ENCODE results near the gene ACKR1.

ACKR1 gene

DNA sequence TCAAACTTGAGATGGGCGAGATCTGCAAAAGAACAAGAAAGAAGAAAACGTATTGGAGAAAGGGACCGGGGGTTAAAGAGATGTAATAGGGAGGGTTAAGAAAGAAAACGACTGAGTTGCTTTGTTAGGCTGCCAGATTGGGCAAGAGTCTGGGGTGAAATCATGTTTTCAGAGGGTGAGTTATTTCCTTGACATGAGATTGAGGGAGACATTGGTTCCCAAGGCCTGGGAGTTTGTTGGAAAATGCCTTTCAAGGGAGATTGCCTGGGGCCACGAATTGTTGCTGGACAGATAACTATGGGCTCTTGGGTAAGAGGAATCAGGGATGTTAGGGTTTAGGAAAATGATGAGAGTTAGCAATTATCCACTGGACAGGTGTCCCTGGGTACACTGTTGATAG, 34.0 kb upstream of the ACKR1 start:
- DNase-seq (ENCODE audit: low spot score), result no peak
- TF ChIP-seq, protein P1, sequence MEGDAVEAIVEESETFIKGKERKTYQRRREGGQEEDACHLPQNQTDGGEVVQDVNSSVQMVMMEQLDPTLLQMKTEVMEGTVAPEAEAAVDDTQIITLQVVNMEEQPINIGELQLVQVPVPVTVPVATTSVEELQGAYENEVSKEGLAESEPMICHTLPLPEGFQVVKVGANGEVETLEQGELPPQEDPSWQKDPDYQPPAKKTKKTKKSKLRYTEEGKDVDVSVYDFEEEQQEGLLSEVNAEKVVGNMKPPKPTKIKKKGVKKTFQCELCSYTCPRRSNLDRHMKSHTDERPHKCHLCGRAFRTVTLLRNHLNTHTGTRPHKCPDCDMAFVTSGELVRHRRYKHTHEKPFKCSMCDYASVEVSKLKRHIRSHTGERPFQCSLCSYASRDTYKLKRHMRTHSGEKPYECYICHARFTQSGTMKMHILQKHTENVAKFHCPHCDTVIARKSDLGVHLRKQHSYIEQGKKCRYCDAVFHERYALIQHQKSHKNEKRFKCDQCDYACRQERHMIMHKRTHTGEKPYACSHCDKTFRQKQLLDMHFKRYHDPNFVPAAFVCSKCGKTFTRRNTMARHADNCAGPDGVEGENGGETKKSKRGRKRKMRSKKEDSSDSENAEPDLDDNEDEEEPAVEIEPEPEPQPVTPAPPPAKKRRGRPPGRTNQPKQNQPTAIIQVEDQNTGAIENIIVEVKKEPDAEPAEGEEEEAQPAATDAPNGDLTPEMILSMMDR (IDR thresholded peaks at IDR 0.05; ENCODE audit: extremely low read depth, missing control alignments), result no peak

DNA sequence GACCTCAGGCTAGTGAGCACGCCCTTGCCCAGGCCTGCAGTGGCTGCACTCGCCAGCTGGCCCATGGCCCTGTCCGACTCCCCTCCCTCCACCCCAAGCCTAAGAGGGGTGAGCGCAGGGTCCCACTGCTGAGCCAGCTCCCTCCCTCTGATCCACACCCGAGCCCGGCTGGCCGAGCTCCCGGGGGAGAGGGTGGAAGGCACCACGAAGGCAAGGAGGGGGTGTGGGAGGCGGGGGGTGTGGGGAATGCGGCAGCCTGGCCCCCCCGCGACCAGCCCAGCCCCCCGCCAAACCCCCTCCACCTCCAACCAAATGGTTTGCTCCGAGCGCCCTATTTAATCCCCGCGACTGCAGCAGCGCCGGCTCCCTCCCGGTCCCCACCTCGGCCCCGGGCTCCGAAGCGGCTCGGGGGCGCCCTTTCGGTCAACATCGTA, 33.4 kb upstream of the ACKR1 start, which contains the start of gene CADM3:
Gene CADM3 (plus strand): TSS at position 362 of the 434 bp plus-strand sequence. CDS start 151 bp downstream, outside the sequence.
- TF ChIP-seq, protein P1 (IDR thresholded peaks at IDR 0.05; ENCODE audit: extremely low read depth, missing control alignments), result no peak
- DNase-seq (ENCODE audit: low spot score), result no peak

DNA sequence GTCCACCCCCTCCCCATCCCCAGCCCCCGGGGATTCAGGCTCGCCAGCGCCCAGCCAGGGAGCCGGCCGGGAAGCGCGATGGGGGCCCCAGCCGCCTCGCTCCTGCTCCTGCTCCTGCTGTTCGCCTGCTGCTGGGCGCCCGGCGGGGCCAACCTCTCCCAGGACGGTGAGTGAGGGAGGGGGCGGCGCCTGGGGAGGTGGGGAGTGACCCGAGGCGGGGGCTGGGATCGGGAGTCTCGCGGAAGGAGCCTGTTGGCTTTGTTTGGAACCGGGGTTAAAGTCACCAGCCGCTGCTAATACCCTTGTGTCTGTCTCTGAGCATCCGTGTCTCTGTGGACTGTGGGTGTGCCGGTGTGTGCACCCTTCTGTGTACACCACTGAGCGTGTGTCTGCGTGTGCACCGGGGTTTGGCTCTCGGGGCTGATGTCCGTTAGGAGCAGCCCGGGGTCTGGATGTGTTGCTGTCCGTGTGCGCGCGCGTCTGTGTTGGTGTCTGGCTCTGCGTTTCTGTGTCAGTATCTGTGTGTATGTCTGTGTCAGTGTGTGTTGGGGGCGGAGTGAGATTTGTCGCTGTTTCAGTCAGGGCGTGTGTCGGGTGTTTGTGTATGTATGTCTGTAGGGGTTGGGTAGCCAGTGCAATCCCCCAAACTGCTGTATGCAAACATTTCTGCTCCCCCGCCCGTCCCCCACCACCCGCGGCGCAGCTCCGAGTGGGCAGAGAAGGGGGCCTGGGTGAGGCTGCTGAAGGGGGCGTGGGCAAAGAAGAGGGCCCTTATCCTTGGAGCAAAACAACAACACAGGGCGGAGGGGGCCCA, 32.8 kb upstream of the ACKR1 start:
- TF ChIP-seq, protein P1 (IDR thresholded peaks at IDR 0.05; ENCODE audit: extremely low read depth, missing control alignments), result no peak
- no peak for DNase-seq (ENCODE audit: low spot score)

DNA sequence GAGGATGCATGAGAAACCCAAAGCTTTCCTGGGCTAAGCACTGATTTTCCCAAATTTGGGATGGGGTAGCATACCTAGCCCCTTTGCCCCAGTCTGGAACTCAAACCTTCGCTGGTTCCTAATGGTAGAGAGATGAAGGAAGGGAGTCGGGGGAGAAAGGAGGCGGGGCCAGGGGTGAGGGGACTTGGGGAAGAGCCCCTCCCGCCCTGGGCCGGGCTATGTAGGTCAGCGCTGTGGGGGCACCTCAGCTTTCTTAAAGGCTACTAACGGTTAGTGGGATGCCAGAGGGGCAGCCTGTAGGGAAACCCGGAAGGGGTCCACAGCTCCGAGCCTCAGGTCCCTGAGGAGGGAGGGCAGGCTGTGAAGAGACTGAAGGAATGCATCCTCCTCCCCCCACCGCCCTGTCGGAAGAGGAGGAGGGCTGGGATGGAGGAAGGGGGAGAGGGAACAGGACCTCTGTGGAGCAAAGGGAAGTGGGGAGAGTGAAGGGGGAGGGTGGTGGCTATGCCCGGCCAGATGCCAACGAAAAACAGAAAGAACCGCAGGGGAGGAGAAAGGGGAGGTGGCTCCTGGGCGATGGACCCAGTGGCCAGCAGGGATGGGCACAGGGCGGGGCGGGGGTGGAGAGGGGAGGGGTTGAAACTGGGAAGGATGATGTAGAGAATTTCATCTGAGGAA, 31.9 kb upstream of the ACKR1 start:
- no peak for DNase-seq (ENCODE audit: low spot score)
- TF ChIP-seq, protein P1 (IDR thresholded peaks at IDR 0.05; ENCODE audit: extremely low read depth, missing control alignments), result no peak

DNA sequence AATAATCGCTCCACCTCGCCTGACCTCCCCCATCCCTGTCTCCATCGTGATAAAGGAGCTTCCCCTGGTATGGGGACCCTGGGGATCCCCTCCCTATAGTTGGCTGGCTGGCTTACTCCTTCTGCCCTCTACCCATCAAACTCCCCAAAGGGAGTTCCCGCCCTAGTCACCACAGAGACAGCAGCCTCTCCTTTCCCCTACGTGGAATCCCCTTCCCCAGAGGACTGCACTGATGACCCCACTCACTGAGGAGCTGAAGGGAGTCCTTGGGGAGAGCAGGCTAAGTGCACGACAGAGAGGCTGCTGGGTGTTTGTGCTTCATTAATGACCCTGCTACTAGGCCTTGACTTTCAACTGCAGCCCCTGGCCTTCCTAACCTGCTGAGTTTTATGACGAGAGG, 31.4 kb upstream of the ACKR1 start:
- TF ChIP-seq, protein P1 (IDR thresholded peaks at IDR 0.05; ENCODE audit: extremely low read depth, missing control alignments), result no peak
- no peak for DNase-seq (ENCODE audit: low spot score)

DNA sequence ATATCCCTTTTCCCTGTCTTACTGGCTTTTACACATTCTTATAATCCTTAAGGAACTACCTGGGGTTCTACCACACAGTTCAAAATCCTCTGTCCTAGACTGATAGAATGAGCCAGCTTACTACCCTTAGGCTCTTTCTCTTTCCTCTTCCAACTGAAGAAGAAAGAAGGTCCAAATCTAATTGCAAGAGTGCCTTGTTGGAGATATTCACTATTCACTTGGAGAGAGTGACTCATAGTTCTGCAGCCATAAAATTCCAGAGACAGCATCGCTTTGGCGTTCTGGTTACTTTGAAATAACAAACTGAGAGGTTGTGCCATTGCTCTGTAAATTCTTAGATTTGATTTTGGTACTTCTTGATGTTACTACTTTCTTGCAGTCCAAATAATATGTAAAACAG, 29.1 kb upstream of the ACKR1 start:
- no peak for DNase-seq (ENCODE audit: low spot score)
- TF ChIP-seq, protein P1 (IDR thresholded peaks at IDR 0.05; ENCODE audit: extremely low read depth, missing control alignments), result no peak

DNA sequence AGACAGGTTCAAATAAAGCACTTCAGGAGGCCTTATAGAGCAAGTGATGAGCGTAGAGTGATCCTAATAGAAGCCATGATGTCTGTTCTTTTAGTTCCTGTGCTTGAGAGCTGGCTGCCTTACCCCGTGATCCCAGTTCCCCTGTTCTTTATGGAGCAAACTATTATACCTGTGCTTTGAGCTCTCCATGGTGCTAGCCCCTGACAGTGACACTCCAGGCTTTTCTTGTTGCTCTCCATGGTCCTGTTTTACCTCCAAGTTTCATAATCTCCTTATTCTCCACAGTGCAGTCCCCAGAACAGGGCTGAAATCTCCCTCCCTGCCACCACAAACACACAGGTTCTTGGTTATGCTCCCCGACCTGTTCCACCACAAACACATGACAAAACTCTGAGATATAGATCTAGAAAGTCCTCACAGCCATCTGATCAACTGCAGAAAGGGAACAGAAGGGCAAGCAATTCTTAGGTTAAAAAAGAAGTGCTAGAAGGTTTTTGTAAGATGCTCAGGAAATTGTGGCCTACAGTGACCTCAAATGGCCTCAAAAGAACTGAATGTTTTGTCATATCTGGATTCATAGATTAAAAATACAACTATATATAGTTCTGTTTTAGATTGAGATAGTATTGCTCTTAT, 27.3 kb upstream of the ACKR1 start:
- DNase-seq (ENCODE audit: low spot score), result peak; percentile 70
- TF ChIP-seq, protein P1 (IDR thresholded peaks at IDR 0.05; ENCODE audit: extremely low read depth, missing control alignments), result no peak

All from GM20000 (cell line).